Upper lobe of right lung (tissue), 1 donor: ENCODE results near the gene JMY. TPM values are rescaled to one million over a fixed set of nuclear protein-coding genes. Genes with fewer than 3 reads are reported as not detected.
A peak's percentile ranks its signal among the peaks of the same experiment; 100 is the strongest.
"Not testable (repeated sequence)": the region's sequence is repeated elsewhere in the genome, so short reads cannot be mapped to it uniquely, and the experiment has no call there.

Experiments
- ATAC-seq: fragments of 200-7000 bp; cut with Tn5 transposase; one replicate; pipeline ENCODE4 v1.9.1; 2020; ENCODE audit warnings: mild to moderate bottlenecking, moderate library complexity
- DNase-seq: peaks from one replicate; pipeline ENCODE4 v3.0.0-alpha.2; 2020
- H3K27ac ChIP-seq: fragments of 200-600 bp; one replicate; pipeline ENCODE4 v1.8.0; 2022
- H3K27me3 ChIP-seq: fragments of 200-600 bp; one replicate; pipeline ENCODE4 v1.8.0; 2022; ENCODE audit warnings: mild to moderate bottlenecking
- H3K36me3 ChIP-seq: fragments of 200-600 bp; one replicate; pipeline ENCODE4 v1.8.0; 2022
- H3K4me1 ChIP-seq: fragments of 200-600 bp; one replicate; pipeline ENCODE4 v1.8.0; 2022
- H3K4me3 ChIP-seq: fragments of 200-600 bp; one replicate; pipeline ENCODE4 v1.8.0; 2022; ENCODE audit warnings: mild to moderate bottlenecking
- H3K9me3 ChIP-seq: fragments of 200-600 bp; one replicate; pipeline ENCODE4 v1.8.0; 2022
- intact Hi-C: fragments of 100-400 bp; cut with DNase I; formaldehyde crosslinking; loops from one replicate; pipeline ENCODE4 v1.11.0; 2022
- total RNA-seq: library from RNA; stranded (reverse); fragmentation: NEBNext Ultra II Directional; extraction: Animal tissue kit (Norgen Biotek cat#: 25700); gene quantifications from one replicate; pipeline ENCODE4 v1.2.1, GENCODE V29; 2021
- TF ChIP-seq, protein P1 (sequence below): fragments of 200-600 bp; IDR thresholded peaks from one replicate; pipeline ENCODE4 v1.8.0; 2022; ENCODE audit warnings: antibody characterized with exemption
- donor health status: DM: no; HTN: yes; CAD: no; lungs with severe emphysema.

JMY gene
- total RNA-seq, 1 donor from 2014 or later: 10.9 TPM

DNA sequence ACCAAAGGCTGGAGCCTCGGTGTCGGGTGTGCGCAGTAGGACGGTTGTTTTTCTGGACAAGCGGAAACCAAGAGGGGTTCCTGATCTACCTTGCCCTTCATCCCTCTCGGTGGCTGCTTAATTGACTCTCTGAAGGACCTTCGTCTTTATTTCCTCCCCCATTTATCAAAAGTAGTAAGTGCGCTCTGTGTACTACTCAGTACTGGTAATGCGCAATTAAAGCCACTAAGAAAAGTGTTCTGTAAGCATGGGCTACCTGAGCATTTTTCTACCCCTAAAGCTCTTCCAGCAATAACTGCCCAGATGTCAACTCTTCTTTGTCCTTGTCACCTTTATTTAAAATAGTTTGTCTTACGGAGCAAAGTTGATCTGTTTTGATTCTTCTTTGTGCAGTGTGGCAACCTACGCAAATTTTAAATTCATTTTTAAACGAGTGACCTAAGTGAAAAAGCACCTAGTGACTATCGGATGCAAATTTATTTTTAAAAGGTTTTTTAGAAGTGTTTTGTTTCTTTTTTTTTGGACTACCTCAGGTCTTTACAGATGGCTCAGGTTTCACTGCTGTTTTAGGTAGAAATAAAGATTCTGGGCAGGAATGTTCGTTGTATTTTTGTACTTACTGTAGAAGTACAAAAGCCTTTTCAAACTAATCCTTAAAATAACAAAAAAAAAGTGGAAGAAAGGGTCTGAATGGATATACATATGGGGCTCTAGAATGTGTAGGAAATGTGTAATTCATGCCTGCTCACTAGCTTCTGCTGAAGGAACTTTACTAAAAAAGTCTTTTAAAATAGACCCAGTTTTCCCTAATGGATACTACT, 2.0 kb downstream of the JMY start:
- Histone ChIP-seq H3K4me3 (peak overlapping the region; percentile 93), H3K4me1 (peaks cover 18% of the 10 kb centered on the region), H3K9me3 (no peaks in the 10 kb centered on the region), H3K27me3 (no peaks in the 10 kb centered on the region), H3K36me3 (no peaks in the 10 kb centered on the region), H3K27ac (peak overlapping the region; percentile 89)
- TF ChIP-seq, protein P1, sequence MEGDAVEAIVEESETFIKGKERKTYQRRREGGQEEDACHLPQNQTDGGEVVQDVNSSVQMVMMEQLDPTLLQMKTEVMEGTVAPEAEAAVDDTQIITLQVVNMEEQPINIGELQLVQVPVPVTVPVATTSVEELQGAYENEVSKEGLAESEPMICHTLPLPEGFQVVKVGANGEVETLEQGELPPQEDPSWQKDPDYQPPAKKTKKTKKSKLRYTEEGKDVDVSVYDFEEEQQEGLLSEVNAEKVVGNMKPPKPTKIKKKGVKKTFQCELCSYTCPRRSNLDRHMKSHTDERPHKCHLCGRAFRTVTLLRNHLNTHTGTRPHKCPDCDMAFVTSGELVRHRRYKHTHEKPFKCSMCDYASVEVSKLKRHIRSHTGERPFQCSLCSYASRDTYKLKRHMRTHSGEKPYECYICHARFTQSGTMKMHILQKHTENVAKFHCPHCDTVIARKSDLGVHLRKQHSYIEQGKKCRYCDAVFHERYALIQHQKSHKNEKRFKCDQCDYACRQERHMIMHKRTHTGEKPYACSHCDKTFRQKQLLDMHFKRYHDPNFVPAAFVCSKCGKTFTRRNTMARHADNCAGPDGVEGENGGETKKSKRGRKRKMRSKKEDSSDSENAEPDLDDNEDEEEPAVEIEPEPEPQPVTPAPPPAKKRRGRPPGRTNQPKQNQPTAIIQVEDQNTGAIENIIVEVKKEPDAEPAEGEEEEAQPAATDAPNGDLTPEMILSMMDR: no peak
- intact Hi-C loops: no loop called here
- DNase-seq (no peak), ATAC-seq (no peak)

DNA sequence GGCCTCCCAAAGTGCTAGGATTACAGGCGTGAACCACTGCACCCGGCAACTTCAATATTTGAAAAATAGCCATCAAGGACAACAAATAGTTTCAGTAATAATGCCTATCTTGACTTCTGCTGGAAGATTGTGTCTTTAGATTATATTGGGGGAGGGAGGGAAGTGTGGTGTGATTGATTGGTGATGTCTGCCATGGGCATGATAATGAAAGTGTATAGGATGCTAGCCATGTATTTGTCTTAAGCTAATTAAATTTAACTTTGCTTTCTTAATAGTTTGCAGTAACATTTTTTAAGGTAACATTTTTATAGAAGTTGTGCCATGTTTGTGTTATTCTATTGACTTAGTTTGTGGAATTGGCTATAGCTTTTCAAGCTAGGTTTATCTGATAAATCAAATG, 4.6 kb downstream of the JMY start:
- no peak overlapping the region for H3K4me3 ChIP-seq
- TF ChIP-seq, protein P1: no peak
- H3K9me3 ChIP-seq: no peaks in the 10 kb centered on the region
- no peaks in the 10 kb centered on the region for H3K27me3 ChIP-seq
- H3K36me3 ChIP-seq: no peaks in the 10 kb centered on the region
- no peak for DNase-seq
- intact Hi-C loops: no loop called here
- H3K4me1 ChIP-seq: peaks cover 18% of the 10 kb centered on the region
- H3K27ac ChIP-seq: no peak overlapping the region
- no peak for ATAC-seq

DNA sequence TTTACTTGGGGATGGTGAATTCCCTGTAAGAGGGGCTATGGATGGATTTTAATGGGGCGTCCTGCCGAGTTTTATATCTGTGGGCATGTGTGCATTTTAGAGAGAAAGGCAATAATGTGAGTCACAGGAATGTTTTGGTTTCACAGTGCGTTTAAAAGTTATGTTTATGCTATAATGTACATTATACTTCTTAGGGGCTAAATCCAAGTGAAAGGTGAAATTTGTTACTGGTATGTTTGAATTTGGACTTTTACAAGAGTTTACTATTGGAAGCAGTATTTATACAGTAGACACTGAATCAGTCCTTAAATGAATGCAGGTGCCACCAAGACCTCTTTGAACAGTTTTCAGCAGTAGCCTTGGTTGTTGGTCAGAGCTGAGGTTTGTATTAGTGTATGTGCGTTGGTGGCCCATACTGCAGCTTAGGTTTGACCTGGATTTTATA, 5.6 kb downstream of the JMY start:
- intact Hi-C loops: no loop called here
- no peak overlapping the region for H3K27ac ChIP-seq
- peaks cover 18% of the 10 kb centered on the region for H3K4me1 ChIP-seq
- H3K4me3 ChIP-seq: no peak overlapping the region
- no peak for ATAC-seq
- H3K9me3 ChIP-seq: no peaks in the 10 kb centered on the region
- no peaks in the 10 kb centered on the region for H3K27me3 ChIP-seq
- no peak for DNase-seq
- no peaks in the 10 kb centered on the region for H3K36me3 ChIP-seq
- TF ChIP-seq, protein P1: no peak

DNA sequence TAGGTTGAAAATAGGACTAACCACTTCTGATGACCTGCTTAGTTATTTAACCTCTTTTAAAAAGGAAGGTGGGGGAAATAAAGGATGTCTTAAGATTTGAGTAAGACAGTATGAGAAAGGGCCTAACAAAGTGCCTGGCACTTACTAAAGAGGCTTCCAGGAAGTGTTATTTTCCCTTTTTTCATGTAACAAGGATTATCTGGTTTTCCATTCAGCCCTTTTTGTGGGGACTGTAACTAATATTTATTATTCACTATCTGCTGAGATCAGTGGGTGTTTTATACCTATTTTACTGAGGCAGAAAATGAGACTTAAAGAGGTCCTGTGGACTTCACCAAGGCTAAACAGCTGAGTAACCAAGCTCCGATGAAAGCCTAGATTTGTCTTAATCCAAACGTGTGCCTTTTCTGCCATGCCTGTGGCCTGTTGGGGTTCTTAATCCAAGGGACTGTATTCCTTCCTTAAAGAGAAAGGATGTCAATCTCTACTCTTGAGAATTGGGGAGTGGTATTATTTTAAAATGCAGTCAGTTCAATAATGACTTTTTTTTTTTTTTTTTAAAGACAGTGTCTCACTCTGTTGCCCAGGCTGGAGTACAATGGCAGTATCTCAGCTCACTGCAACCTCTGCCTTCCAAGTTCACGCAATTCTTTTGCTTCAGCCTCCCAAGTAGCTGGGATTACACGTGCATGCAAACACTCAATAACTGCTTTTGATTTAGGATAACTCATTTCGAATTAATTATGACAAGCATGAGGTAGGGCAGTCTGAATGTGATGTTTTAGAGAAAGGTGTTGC, 6.5 kb downstream of the JMY start:
- ATAC-seq (no peak), DNase-seq (no peak)
- intact Hi-C loops: no loop called here
- Histone ChIP-seq H3K4me3 (no peak overlapping the region), H3K9me3 (no peaks in the 10 kb centered on the region), H3K27ac (no peak overlapping the region), H3K27me3 (no peaks in the 10 kb centered on the region), H3K36me3 (no peaks in the 10 kb centered on the region), H3K4me1 (peaks cover 18% of the 10 kb centered on the region)
- TF ChIP-seq, protein P1: no peak

DNA sequence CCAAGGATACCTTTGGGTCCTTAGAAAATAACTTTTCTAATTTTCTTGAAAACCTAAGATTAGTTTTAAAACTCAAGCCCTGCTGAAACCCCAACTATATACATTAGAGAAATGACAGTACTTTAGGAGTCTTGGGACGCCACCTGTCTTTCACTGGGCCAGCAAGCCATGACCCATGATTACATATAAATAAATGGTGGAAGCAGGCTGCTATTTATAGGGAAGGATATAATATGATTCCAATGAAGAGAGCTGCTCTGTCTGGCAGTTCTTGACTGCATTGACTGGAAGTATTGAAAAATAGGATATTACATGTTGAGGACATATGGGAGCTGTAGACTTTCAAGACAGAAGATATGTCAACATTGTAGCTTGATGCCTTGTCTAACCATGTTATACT, 7.3 kb downstream of the JMY start:
- ATAC-seq: no peak

DNA sequence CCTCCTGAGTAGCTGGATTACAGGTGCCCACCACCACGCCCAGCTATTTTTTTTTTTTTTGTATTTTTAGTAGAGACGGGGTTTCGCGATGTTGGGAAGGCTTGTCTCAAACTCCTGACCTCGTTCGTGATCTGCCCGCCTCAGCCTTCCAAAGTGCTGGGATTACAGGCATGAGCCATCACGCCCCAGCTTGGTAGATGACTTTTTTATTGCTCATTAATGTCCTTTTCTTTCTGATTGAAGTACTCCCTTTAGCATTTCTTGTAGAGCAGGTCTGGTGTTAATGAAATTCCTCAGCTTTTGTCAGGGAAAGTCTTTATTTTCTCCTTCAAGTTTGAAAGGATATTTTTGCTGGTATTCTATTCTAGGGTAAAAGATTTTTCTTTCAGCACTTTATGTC, 18.1 kb downstream of the JMY start:
- H3K4me1 ChIP-seq, H3K27ac ChIP-seq, H3K27me3 ChIP-seq, DNase-seq, H3K36me3 ChIP-seq, intact Hi-C loops, H3K4me3 ChIP-seq, H3K9me3 ChIP-seq, ATAC-seq: not testable (repeated sequence)

More for the DNA sequence above, 7.3 kb downstream of the JMY start:
- TF ChIP-seq, protein P1: no peak
- Histone ChIP-seq H3K4me3 (no peak overlapping the region), H3K4me1 (peaks cover 16% of the 10 kb centered on the region), H3K27ac (no peak overlapping the region), H3K27me3 (no peaks in the 10 kb centered on the region), H3K36me3 (no peaks in the 10 kb centered on the region), H3K9me3 (no peaks in the 10 kb centered on the region)
- DNase-seq: no peak
- intact Hi-C loops: no loop called here
